ENCODE data around the gene MCRIP2.

Gene MCRIP2

GRCh38 chr16:641326-642188 is at the start of gene MCRIP2:
TSS of gene MCRIP2 (plus strand) at chr16:641828. CDS start at chr16:641992, 164 bp downstream.
- peak; percentile 90 for DNase-seq (ENCODE audit: low read depth)
- peak within 1 kb of the TSS; percentile 93 for H3K4me3 ChIP-seq (ENCODE audit: low read depth, low read length)
- no peak for TF ChIP-seq CTCF (IDR thresholded peaks at IDR 0.05; ENCODE audit: insufficient read depth, low read depth, low read length, missing control alignments)

- TF ChIP-seq CTCF (IDR thresholded peaks at IDR 0.05; ENCODE audit: insufficient read depth, low read depth, low read length, missing control alignments): no peak
- DNase-seq (ENCODE audit: low read depth): no peak
- no peak overlapping the region for H3K4me3 ChIP-seq (ENCODE audit: low read depth, low read length)
These were observed 49.6 kb upstream of the MCRIP2 start for GRCh38 chr16:591892-592517.

- TF ChIP-seq CTCF (IDR thresholded peaks at IDR 0.05; ENCODE audit: insufficient read depth, low read depth, low read length, missing control alignments): no peak
- DNase-seq (ENCODE audit: low read depth): no peak
- no peak overlapping the region for H3K4me3 ChIP-seq (ENCODE audit: low read depth, low read length)
These were observed 48.9 kb upstream of the MCRIP2 start for GRCh38 chr16:592518-593306.

GRCh38 chr16:593406-593805 is 48.2 kb upstream of the MCRIP2 start:
- no peak overlapping the region for H3K4me3 ChIP-seq (ENCODE audit: low read depth, low read length)
- TF ChIP-seq CTCF (IDR thresholded peaks at IDR 0.05; ENCODE audit: insufficient read depth, low read depth, low read length, missing control alignments): no peak
- DNase-seq (ENCODE audit: low read depth): no peak

- no peak for TF ChIP-seq CTCF (IDR thresholded peaks at IDR 0.05; ENCODE audit: insufficient read depth, low read depth, low read length, missing control alignments)
- H3K4me3 ChIP-seq (ENCODE audit: low read depth, low read length): no peak overlapping the region
These were observed 47.8 kb upstream of the MCRIP2 start for GRCh38 chr16:593807-594206.

GRCh38 chr16:595094-595528 is 46.5 kb upstream of the MCRIP2 start:
- H3K4me3 ChIP-seq (ENCODE audit: low read depth, low read length): no peak overlapping the region
- no peak for DNase-seq (ENCODE audit: low read depth)
- TF ChIP-seq CTCF (IDR thresholded peaks at IDR 0.05; ENCODE audit: insufficient read depth, low read depth, low read length, missing control alignments): no peak

More at GRCh38 chr16:593807-594206, 47.8 kb upstream of the MCRIP2 start:
- DNase-seq (ENCODE audit: low read depth): no peak
